MV-4-11 (cell line): ENCODE data around the gene OSBP2.
"Not testable (repeated sequence)": the region's sequence is repeated elsewhere in the genome, so short reads cannot be mapped to it uniquely, and the experiment has no call there.

Experiments used
- DNase-seq: peaks from one replicate; lab custom pipeline; 2025; lab: John Stamatoyannopoulos, UW

Gene OSBP2

GRCh38 chr22:30676565-30676964 lies 18.1 kb upstream of the OSBP2 start:
- not testable (repeated sequence) for DNase-seq

- DNase-seq: not testable (repeated sequence)
Observed at GRCh38 chr22:30679895-30680690, 14.6 kb upstream of the OSBP2 start.

GRCh38 chr22:30680991-30681770 lies 13.5 kb upstream of the OSBP2 start:
- DNase-seq: no peak

- DNase-seq: no peak
Observed at GRCh38 chr22:30681831-30682230, 12.8 kb upstream of the OSBP2 start.

GRCh38 chr22:30685178-30685577 lies 9.5 kb upstream of the OSBP2 start:
- no peak for DNase-seq

- DNase-seq: no peak
Observed at GRCh38 chr22:30687358-30687757, 7.3 kb upstream of the OSBP2 start.

GRCh38 chr22:30689622-30690021 lies 5.1 kb upstream of the OSBP2 start:
- no peak for DNase-seq

GRCh38 chr22:30691204-30691603 lies 3.5 kb upstream of the OSBP2 start:
- DNase-seq: no peak

- DNase-seq: no peak
Observed at GRCh38 chr22:30694171-30694639, 469 bp upstream of the OSBP2 start.

- DNase-seq: no peak
Observed at GRCh38 chr22:30695351-30695851, 727 bp downstream of the OSBP2 start.

- no peak for DNase-seq
Observed at GRCh38 chr22:30695871-30696655, 1.4 kb downstream of the OSBP2 start.

- no peak for DNase-seq
Observed at GRCh38 chr22:30697975-30698374, 3.3 kb downstream of the OSBP2 start.

GRCh38 chr22:30701872-30702271 lies 7.2 kb downstream of the OSBP2 start:
- no peak for DNase-seq

GRCh38 chr22:30702856-30703255 lies 8.2 kb downstream of the OSBP2 start:
- no peak for DNase-seq

GRCh38 chr22:30704978-30705377 lies 10.3 kb downstream of the OSBP2 start:
- no peak for DNase-seq

- peak; percentile 70 for DNase-seq
Observed at GRCh38 chr22:30705710-30706651, 11.3 kb downstream of the OSBP2 start.

GRCh38 chr22:30709980-30710379 lies 15.3 kb downstream of the OSBP2 start:
- not testable (repeated sequence) for DNase-seq

- no peak for DNase-seq
Observed at GRCh38 chr22:30712094-30712493, 17.4 kb downstream of the OSBP2 start.

- no peak for DNase-seq
Observed at GRCh38 chr22:30714062-30714461, 19.4 kb downstream of the OSBP2 start.

GRCh38 chr22:30717331-30717921 lies 22.8 kb downstream of the OSBP2 start:
- DNase-seq: no peak

- DNase-seq: no peak
Observed at GRCh38 chr22:30717952-30718351, 23.3 kb downstream of the OSBP2 start.
